GM18498 (cell line): ENCODE measurements around the gene KCTD15.
"Not testable (repeated sequence)": the region's sequence is repeated elsewhere in the genome, so short reads cannot be mapped to it uniquely, and the experiment has no call there.

Experiments used
- ATAC-seq: cut with Tn5 transposase; IDR thresholded peaks from one replicate; pipeline ENCODE4 v1.9.1; 2021; ENCODE audit warnings: mild to moderate bottlenecking, moderate library complexity; ENCODE audit not compliant: unreplicated experiment

KCTD15 gene

DNA sequence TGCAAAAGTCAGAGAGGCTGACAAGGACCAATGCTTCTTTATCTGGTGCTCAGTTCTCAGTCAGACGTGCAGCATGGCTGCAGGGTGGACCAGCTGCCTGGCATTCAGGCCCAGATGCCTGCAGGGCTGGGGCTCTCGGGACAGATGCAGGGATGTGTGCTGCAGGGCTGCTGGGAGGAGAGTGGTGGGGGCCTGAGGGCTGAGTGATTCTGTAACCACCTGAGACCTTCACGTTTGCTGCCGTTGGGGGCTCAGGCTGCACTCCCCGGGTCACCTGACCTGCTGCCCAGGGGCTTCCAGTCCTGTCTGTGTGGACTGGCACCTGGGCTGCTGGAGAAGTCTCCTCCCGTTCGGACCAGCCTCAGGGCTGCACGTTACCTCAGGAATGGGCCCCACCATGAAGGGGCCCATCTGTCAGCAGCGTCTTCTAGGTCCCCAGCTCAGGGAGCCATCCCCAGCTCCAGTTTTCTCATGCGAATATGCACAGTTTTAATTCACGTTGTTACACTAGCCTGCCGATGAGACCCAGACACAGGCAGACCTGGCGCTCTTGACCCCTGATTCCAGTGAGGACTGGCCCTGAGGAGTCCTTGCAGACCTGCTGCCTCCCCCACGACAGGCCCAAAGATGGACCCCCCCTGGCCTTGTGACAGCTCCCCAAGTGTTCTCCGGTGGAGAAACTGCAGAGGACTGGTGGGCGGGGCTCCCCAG lies 16.9 kb downstream of the KCTD15 start:
- ATAC-seq, result no peak

DNA sequence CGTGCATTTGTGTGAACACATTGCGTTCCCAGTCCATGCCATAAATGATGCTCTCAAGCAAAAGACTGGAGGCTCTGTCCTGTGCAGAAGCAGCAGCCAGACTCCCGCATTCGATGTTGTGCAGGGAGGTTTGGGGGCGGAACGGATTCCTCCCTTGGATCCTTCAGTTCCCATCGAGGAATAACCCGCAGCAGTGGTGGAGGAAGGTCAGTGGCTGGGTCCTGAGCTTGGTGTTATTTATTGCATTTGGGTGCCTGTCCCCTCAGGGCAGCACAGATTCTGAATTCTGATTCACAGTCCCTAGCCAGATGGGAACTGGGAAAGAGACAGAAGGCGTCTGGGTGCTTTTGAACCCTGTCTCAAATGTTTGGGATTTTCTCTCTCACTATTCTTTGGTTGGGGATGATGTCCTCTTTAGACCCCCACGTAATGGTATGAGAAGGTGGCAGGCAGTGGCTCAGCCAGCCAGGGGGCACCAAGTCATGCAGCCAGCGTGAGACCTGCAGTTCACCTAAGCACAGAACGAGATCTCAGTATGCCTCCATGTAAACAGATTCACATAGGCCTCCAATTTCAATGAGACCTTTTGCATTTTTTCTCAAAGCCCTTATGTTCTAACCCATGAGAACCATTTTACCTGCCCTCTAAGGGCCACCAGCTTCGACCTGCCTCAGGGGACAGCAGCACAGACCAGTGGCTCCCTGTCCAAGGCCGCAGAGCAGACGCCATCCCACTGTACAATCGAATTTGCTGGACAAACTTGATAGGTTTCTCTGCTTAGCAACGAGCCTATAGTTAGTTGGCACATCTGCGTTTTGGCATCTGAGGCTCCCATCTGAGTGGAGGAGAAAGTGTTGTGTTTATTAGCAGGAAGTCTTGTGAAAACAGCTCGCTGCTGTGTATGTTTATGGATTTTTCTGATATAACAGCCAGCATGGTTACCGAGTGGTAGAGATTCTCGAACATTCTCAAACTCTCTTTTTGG lies 17.8 kb downstream of the KCTD15 start:
- no peak for ATAC-seq

DNA sequence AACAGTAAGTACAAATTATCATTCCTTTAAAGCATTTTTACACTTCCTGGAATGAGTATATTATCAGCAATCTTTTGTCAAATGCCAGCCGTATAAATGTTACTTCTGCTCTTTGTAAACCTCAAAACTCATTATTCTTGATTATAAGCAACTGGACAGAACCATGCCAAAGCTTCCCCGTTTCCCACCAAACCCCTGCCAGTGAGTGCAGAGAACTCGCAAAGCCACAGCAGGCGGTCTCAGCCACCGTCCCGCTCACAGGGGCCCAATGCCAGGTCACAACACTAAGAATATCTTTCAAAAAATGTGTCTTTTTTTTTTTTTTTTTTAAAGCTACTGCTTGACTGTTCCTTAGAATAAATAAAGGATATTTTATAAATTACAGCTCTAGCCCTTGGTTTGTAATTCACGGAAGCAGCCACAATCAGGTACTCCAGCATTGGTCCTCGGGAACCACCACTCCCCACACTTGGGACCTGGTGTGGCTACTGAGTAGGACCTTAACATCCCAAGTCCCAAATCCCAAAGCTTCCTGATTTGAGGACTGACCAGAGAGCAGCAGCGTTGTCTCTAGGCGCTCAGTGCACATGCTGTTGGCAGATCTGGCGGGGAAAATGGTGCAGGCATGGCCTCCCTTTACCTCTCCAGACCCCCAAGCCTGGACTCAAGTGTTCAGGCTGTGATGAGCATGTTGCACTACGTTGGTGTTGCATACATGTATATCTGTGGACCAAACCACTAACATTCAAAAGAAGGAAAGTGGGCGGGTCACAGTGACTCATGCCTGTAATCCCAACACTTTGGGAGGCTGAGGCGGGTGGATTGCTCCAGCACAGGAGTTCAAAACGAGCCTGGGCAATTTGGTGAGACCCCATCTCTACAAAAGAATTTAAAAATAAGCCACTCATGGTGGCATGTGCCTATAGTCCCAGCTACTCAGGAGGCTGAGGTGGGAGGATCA lies 19.0 kb downstream of the KCTD15 start:
- no peak for ATAC-seq

DNA sequence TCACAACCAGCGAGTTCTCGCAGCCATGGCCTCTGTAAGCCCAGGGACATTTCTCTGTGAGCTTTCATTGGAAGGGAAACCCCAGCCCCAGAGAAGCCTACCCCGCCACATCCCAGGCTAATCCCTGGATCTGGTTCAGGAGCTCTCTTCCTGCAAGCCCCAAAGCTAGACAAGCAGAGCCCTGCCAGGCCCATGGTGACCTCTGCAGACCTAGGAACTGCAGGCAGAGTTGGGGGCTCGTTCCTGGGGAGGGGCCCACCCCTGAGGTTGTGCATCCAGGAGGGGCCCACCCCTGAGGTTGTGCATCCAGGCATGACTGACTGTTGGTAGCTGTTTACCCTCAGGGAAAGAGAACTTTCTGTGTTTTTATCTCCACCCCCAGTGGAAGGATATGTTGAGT lies 21.7 kb downstream of the KCTD15 start:
- no peak for ATAC-seq

DNA sequence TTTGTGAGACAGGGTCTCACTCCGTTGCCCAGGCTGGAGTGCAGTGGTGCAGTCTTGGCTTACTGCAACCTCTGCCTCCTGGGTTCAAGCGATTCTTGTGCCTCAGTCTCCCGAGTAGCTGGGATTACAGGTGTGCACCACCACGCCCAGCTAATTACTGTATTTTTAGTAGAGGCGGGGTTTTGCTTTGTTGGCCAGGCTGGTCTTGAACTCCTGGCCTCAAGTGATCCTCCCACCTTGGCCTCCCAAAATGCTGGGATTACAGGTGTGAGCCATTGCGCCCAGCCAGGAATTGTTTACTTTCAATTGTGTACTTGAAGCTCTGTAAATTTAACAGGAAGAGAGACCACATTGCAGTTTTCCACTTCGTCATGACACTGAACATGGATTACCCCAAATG lies 22.4 kb downstream of the KCTD15 start:
- not testable (repeated sequence) for ATAC-seq

DNA sequence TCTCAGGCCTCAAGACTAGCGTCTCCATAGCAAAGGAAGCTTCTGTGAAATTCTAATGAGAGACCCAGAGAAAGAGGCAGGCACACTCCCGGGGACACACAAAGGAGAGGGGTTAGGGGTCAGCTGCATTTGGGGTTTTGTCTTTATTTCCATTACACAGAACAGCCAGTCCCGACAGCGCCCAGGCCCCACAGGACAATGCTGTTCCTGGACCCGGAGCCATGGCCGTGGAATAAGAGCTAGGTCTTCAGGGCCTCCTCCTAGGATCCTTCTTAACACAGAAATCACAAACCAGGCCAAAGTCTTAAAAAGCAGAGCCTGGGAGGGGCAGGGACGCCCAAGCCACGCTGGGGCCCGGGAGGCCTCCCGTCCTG lies 22.8 kb downstream of the KCTD15 start:
- no peak for ATAC-seq

DNA sequence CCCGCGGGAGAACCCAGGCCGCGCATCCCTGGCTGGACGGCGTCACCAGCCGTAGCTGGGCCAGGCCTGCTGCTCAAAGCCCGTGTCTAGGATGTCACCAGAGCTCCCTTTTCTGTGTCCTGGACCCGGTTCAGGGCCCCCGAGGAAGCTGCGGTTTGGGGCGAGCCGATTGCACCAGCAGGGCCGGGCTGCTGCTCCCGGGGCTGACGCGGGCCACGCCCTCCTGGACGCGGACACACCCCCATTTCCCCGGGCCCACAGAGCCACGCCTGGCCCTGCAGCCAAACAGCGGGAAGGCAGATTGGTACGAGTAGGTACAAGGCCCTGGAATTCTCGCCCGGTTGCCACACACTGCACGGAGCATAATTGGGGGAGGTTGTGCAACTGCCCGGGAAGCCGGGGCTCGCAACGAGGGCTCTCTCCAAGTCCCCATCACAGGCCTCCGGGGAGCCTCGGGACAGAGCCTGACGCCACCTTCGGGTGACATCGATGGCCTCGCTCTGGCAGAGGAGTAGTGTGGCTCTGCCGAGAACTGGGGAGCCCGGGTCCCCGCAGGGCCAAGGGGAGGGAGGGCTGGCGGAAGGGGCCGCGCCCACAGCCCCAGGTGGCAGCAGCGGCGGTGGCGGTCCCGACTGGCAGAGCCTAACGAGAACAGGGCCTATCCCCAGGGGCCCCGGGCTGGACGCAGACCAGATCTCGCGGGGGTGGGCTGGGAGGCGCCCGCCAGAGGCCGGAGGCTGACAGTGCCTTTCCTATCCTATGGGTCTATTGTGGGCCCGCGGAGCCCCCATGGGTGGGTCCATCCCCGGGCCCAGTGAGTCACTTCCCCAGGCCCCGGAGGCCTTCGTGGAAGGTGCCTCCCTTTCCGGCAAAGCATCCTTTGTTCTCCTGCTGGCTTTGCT lies 23.5 kb downstream of the KCTD15 start:
- no peak for ATAC-seq

DNA sequence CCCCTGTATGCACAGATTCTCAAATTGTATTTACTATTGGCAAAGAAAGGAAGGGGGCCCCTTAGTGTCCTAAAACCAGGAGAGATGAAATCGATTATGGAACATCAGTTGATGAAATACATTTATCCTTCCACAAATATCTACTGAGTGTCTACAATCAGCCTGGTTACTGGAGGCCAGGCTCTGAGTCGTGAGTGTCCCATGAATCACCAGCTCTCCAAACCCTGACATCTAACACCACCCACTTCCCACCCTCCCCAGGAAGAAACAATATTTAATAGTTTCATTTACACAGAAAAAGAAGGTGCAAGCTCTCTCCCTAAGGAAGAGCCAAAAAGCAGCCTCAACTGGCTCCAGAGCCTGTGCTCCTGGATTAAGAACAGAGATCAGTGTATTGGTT lies 25.2 kb downstream of the KCTD15 start:
- ATAC-seq, result no peak

DNA sequence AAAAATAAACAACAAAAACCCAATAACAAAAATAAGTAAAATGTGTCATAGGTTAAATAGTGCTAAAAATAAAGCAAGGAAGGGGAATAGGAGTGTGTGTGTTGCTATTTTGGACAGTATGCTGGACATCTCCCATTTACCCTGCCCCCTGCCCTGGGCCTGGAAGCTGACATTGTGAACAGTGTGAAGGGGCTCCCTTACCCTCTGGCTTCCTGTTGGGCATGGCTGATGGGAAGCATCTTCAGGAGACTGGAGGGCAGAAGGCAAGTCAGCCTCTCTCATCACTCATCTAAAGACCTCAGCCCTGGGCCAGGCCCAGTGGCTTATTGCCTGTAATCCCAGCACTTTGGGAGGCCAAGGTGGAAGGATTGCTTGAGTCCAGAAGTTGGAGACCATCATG lies 26.7 kb downstream of the KCTD15 start:
- no peak for ATAC-seq

DNA sequence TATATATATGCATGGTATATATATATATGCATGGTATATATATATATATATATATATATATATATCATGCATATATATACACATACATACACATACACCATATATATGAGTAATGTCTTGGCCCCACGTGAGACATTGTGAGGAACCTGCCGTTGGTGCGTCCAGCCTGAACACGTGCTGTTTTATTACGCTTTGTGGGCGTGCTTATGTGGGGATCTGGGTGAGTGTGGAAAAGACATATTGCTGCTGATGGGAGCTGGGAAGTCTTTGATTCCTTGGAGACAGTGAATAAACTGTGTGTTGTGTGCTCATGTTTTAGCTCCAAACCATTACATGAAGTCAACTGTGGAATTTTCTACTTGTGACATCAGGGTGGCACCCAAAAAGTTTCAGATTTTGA lies 28.9 kb downstream of the KCTD15 start:
- ATAC-seq, result no peak

DNA sequence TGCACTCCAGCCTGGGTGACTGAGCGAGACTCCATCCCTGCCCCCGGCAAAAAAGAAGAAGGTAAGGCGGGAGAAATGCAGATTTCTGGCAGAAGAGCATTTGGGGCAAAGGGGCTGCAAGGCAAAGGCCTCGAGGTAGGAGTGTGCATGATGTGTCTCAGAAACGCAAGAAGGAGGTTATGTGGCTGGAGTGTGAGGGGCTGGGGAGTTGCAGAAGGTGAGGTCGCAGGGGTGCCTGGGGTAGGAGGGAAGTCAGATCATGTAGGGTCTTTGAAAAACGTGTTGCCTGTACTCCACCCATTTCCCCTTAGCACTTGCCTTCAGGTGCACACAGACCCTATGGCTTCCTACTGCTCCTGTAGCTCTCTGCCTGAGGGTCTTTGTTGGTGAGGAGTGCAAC lies 29.9 kb downstream of the KCTD15 start:
- ATAC-seq, result no peak

DNA sequence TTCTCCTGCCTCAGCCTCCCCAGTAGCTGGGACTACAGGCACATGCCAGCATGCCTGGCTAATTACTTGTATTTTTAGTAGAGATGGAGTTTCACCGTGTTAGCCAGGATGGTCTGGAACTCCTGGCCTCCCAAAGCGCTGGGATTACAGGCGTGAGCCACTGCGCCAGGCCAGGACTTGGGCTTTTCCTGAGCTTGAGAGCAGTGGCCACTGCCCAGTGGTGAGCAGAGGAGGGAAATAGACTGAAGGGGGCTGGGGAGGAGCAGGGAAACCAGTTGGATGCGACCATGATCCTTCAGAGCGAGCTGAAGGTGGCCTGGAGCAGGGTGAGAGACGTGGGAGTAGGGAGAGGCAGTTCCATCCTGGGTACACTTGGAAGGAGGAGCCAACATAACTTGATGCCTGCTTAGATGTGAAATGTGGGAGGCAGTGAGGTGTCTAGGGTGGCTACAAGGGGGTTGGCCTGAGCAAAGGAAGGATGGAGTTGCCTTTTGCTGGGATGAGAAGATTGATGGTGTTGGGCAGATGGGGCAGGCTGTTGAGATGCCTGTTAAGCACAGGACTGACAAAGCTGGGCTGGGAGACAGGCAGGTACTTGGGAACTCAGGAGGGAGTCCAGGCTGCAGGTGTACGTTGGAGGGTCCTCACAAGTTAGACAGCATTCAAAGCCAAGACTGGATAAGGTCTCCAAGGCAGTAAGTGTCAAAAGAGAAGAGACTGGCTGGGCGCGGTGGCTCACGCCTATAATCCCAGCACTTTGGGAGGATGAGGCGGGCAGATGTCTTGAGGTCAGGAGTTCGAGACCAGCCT lies 31.8 kb downstream of the KCTD15 start:
- ATAC-seq, result no peak

DNA sequence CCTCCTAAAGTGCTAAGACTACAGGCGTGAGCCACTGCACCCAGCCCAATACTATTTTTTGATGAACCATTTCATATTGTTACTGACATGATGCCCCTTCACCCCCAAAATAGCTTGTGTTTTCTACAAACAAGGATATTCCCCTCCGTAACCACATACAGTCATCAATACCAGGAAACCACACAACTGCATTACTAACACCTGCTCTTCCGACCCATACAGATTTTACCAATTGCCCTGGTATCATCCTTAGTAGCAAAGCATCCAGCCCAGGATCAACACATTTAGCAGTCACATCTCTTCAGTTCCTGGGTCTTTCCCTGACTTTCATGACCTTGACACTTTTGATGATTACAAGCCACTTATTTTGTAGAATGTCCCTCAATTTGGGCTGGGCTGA lies 33.6 kb downstream of the KCTD15 start:
- ATAC-seq, result no peak

DNA sequence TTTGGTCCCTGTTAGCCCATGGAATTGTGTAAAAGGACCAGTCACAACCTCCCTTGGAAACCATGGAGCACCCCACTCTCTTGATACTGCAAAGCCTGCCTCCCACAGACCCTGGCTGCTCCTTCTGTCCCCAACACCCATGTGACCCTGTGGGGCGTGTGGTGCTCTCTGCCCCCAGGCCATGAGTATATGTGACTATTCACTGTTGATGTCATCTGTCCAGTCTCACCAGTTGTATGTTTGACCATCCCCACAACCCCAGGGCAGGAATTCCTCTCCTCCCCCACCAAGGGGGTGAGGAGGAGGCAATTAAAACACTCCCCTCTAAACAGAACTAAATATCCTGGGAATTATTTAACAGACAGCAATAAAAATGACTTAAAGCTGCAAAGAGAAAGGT lies 35.2 kb downstream of the KCTD15 start:
- no peak for ATAC-seq

DNA sequence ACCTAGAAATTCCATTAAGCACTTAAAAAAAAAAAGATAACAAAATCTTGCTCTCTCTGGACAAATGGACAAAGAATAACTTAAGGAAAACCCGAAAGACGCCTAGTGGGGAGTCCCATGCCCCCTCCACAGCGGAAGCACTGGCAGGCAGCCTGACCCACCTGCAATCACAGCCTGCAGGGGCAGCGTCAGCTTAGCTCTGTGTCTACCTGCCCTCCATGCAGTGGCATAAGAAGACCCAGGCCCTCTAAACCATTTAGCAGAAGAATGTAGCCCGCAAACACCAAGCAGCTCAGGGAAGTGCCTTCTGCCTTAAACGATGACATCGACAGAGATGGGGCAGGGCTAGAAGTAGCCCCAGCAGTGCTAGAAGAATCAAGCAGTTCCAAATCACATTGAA lies 36.0 kb downstream of the KCTD15 start:
- no peak for ATAC-seq

DNA sequence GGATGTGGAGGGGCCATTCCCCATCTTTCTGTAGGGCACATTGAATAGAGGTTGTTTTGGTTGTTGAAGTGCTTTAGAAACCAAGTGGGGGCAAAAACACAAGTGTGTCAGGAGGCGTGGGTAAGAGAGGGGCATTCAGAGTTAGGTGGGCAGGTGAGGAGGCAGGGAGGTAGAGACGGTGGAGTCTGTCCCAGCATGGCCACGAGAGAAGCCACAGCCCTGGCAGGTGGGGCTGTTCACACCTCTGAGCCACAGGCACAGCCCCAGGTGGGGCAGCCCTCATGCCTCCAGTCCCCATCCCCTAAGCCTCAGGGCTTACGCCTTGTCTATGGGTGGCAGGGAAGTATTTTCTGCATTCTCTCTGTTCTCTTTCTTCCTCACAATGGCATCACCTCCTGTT lies 43.7 kb downstream of the KCTD15 start:
- ATAC-seq, result no peak

DNA sequence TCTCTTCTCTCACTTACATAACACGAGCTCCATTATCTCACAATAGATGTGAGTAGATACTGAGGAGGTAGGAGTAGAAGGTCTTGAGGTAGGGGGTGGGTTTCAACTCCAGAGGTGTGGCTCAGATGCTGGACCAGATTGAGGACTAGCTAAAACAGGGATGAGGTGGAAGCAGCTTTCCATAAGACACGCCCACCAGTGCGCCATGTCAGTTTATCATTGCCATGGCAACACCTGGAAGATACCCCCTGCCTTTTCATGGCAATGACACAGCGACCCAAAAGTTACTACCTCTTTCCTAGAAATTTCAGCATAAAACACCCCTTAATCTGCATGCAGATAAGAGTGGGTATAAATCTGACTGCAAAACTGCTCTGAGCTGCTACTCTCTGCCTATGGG lies 44.1 kb downstream of the KCTD15 start:
- no peak for ATAC-seq

DNA sequence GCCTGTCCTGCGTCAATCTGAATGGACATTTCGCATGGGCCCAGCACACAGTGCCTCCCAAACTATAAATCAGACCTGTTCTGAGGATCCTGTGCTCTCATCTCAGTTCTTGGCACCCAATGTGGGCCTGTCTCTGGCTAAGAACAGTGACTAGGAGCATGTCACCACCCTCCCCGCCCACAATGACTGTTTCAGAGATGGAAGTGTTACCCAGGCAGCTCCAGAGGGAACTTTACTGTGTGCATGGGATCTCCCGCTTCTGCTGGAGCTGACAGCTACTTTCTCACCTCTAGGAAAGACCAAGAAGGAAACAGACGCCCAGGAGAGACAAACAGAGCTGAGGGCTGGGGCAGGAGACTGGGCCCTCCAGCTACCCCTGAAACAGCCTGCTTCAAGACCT lies 45.0 kb downstream of the KCTD15 start:
- no peak for ATAC-seq

DNA sequence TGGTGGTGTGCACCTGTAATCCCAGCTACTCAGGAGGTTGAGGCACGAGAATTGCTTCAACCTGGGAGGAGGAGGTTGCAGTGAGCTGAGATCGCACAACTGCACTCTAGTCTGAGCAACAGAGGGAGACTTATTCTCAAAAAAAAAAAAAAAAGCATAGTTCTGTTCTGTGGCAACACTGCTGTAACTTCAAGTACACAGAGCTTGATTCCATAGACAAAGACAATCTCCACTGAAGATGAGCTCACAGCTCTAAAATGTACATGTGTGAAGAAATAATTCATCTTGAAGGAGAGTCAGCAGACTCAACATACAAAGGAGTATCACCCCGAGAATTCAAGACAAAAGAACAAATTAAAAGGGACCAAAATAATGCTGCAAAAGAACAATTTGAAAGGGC lies 47.8 kb downstream of the KCTD15 start:
- no peak for ATAC-seq
